GM23248 (cell line): Measurements from ENCODE around the gene XPO1. TPM values are rescaled to one million over a fixed set of nuclear protein-coding genes. Genes with fewer than 3 reads are reported as not detected.
A peak's percentile ranks its signal among the peaks of the same experiment; 100 is the strongest.
"Not testable (repeated sequence)": the region's sequence is repeated elsewhere in the genome, so short reads cannot be mapped to it uniquely, and the experiment has no call there.

ENCODE experiments used
- DNase-seq: peaks from one replicate; pipeline ENCODE4 v3.0.0-alpha.2; 2015
- H2AFZ ChIP-seq: fragments of 200-600 bp; sonication (generic); 2 replicates; pipeline ENCODE4 v1.6.1; 2016; ENCODE audit warnings: antibody characterized with exemption
- H3F3A ChIP-seq: fragments of 200-600 bp; sonication (generic); 2 replicates; pipeline ENCODE4 v1.6.1; 2016; ENCODE audit warnings: mild to moderate bottlenecking, antibody characterized with exemption, mixed run types; ENCODE audit not compliant: insufficient read depth
- H3K27ac ChIP-seq: fragments of 200-600 bp; sonication (generic); 2 replicates; pipeline ENCODE4 v1.5.1; 2016; ENCODE audit warnings: mild to moderate bottlenecking
- H3K27me3 ChIP-seq: fragments of 200-600 bp; sonication (generic); replicated peaks from 2 replicates; pipeline ENCODE4 v1.6.1; 2016; ENCODE audit warnings: mild to moderate bottlenecking; ENCODE audit not compliant: insufficient read depth
- H3K36me3 ChIP-seq: fragments of 200-600 bp; sonication (generic); 2 replicates; pipeline ENCODE4 v1.6.1; 2016; ENCODE audit warnings: low read depth, mild to moderate bottlenecking
- H3K4me1 ChIP-seq: fragments of 200-600 bp; sonication (generic); 2 replicates; pipeline ENCODE4 v1.6.1; 2016; ENCODE audit warnings: mild to moderate bottlenecking; ENCODE audit not compliant: insufficient read depth
- H3K4me2 ChIP-seq: fragments of 200-600 bp; sonication (generic); one replicate; pipeline ENCODE4 v1.6.1; 2016; ENCODE audit warnings: mild to moderate bottlenecking; ENCODE audit not compliant: unreplicated experiment
- H3K4me3 ChIP-seq: fragments of 200-600 bp; sonication (generic); 2 replicates; pipeline ENCODE4 v1.5.1; 2016; ENCODE audit warnings: mild to moderate bottlenecking
- H3K79me2 ChIP-seq: fragments of 200-600 bp; sonication (generic); 2 replicates; pipeline ENCODE4 v1.6.1; 2016; ENCODE audit warnings: mild to moderate bottlenecking; ENCODE audit not compliant: insufficient read depth
- H3K9ac ChIP-seq: fragments of 200-600 bp; sonication (generic); 2 replicates; pipeline ENCODE4 v1.6.1; 2016; ENCODE audit warnings: mild to moderate bottlenecking
- H3K9me2 ChIP-seq: fragments of 200-600 bp; sonication (generic); 2 replicates; pipeline ENCODE4 v1.6.1; 2016; ENCODE audit warnings: mixed run types, mild to moderate bottlenecking, moderate library complexity; ENCODE audit not compliant: insufficient read depth
- H3K9me3 ChIP-seq: fragments of 200-600 bp; sonication (generic); one replicate; pipeline ENCODE4 v1.6.1; 2017; ENCODE audit warnings: low read depth
- H4K20me1 ChIP-seq: fragments of 200-600 bp; sonication (generic); 2 replicates; pipeline ENCODE4 v1.6.0; 2016; ENCODE audit not compliant: insufficient read depth
- EZH2 ChIP-seq: fragments of 200-600 bp; sonication (generic); IDR thresholded peaks from 2 replicates; pipeline ENCODE4 v1.6.1; 2018; ENCODE audit warnings: antibody characterized with exemption, mild to moderate bottlenecking; ENCODE audit not compliant: insufficient read depth, poor library complexity, severe bottlenecking
- EZH2phosphoT487 ChIP-seq: fragments of 200-600 bp; sonication (generic); IDR thresholded peaks from 2 replicates; pipeline ENCODE4 v1.6.1; 2018; ENCODE audit warnings: antibody characterized with exemption, moderate library complexity, mild to moderate bottlenecking, low read depth; ENCODE audit not compliant: insufficient read depth
- WGBS, 2 experiments: methylation state at CpG; one replicate each; pipeline ENCODE4 v1.1.6; 2015 to 2017; ENCODE audit warnings: low lambda C conversion rate in 2 of 2, low coverage in 1 of 2; ENCODE audit errors: missing lambda C conversion rate in 2 of 2; 5-methylcytosine and 5-hydroxymethylcytosine counted together
- in situ Hi-C: fragments of 300-500 bp; cut with MboI; formaldehyde crosslinking; loops from 2 replicates; pipeline ENCODE4 v1.15.0; 2020
- polyA plus RNA-seq: library from polyadenylated mRNA; unstranded; fragments of >200 nt; fragmentation: Nextera tagmentation; extraction: Ambion mirVana; gene quantifications from 2 replicates; pipeline ENCODE4 v1.2.1, GENCODE V29; 2016
- total RNA-seq: library from RNA; depleted of rRNA; stranded (reverse); fragments of >200 nt; shearing (Covaris generic); gene quantifications from 2 replicates; pipeline ENCODE4 v1.2.3, GENCODE V29; 2014; rRNA removed

Gene XPO1, protein sequence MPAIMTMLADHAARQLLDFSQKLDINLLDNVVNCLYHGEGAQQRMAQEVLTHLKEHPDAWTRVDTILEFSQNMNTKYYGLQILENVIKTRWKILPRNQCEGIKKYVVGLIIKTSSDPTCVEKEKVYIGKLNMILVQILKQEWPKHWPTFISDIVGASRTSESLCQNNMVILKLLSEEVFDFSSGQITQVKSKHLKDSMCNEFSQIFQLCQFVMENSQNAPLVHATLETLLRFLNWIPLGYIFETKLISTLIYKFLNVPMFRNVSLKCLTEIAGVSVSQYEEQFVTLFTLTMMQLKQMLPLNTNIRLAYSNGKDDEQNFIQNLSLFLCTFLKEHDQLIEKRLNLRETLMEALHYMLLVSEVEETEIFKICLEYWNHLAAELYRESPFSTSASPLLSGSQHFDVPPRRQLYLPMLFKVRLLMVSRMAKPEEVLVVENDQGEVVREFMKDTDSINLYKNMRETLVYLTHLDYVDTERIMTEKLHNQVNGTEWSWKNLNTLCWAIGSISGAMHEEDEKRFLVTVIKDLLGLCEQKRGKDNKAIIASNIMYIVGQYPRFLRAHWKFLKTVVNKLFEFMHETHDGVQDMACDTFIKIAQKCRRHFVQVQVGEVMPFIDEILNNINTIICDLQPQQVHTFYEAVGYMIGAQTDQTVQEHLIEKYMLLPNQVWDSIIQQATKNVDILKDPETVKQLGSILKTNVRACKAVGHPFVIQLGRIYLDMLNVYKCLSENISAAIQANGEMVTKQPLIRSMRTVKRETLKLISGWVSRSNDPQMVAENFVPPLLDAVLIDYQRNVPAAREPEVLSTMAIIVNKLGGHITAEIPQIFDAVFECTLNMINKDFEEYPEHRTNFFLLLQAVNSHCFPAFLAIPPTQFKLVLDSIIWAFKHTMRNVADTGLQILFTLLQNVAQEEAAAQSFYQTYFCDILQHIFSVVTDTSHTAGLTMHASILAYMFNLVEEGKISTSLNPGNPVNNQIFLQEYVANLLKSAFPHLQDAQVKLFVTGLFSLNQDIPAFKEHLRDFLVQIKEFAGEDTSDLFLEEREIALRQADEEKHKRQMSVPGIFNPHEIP (N-terminal part only)
- total RNA-seq, result 104 and 129 TPM in 2 replicates
- 48.4 and 52.3 TPM in 2 replicates for polyA plus RNA-seq

DNA sequence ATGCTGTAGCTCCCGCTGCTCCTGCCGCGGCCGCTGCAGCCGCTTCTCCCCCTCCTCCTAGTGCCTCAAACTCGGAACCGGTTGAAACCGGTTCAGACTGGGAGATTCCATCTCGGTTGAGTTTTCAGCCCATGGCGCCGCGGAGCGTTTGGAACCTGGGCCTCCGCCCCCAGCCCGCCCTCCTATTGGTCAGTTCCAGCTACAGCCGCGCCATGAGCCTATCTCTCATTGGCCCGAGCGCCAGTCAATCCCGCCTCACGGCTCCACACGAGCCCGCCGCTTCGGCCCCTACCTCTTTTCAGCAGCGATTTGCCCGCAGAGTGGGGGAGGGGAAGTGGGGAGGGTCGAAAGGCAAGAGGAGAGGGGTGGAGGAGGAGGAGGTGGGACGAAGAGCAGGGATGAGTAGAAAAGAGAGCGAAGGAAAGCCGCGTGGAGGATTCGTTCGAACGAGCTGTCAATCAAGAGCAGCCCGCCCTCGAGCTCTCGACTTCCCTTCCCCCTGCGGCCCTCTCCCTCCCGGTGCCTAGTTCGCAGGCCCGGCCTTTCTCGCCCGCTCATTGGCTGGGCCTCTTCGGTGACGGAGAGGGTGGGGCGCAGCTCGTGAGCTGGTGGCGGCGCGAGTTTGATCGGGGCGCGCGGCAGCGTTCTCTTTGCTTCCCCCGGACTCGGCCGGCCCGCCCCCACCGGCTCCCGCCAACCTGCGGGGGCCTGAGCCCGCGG is at the start of gene XPO1:
Gene XPO1 (minus strand): TSS at position 157 of the 720 bp plus-strand sequence. CDS start 4,459 bp downstream, outside the sequence.
- Histone ChIP-seq H2AFZ (peak within 1 kb of the TSS; percentile 79), H3K4me1 (peaks cover 25% of the 10 kb centered on the region), H3K27me3 (no peaks in the 10 kb centered on the region), H3K9ac (peak within 1 kb of the TSS; percentile 93), H4K20me1 (peaks cover 19% of the 10 kb centered on the region), H3F3A (peaks cover 31% of the 10 kb centered on the region), H3K36me3 (no peaks in the 10 kb centered on the region), H3K9me3 (no peaks in the 10 kb centered on the region), H3K4me2 (peak within 1 kb of the TSS; percentile 99), H3K79me2 (peaks cover 45% of the 10 kb centered on the region), H3K27ac (peak within 1 kb of the TSS; percentile 94), H3K9me2 (no peaks in the 10 kb centered on the region), H3K4me3 (peak within 1 kb of the TSS; percentile 82)
- peak; percentile 100 for DNase-seq
- in situ Hi-C loops, result no loop called here
- WGBS, 2 experiments, result 1% methylated on average over 42 to 59 of the region's 65 CpGs
- TF ChIP-seq EZH2, result no peak
- no peak for TF ChIP-seq EZH2phosphoT487

DNA sequence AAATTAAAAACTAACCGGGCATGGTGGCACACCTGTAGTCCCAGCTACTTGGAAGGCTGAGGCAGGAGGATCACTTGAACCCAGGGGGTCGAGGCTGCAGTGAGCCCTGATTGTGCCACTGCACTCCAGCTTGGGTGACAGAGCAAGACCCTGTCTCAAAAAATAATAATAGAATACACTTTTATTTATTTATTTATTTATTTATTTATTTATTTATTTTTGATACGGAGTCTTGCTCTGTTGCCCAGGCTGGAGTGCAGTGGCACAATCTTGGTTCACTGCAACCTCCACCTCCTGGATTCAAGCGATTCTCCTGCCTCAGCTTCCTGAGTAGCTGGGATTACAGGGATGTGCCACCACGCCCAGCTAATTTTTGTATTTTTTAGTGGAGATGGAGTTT is 48.8 kb upstream of the XPO1 start:
- H3K79me2 ChIP-seq, H3K36me3 ChIP-seq, H3K27ac ChIP-seq, H4K20me1 ChIP-seq, H3K4me1 ChIP-seq, H3K9me2 ChIP-seq, H3K4me3 ChIP-seq, H3K27me3 ChIP-seq, in situ Hi-C loops, DNase-seq, H3F3A ChIP-seq, H3K4me2 ChIP-seq, H2AFZ ChIP-seq, H3K9me3 ChIP-seq, H3K9ac ChIP-seq: not testable (repeated sequence)
- 59 to 62% methylated on average over 5 of the region's 5 CpGs for WGBS, 2 experiments

DNA sequence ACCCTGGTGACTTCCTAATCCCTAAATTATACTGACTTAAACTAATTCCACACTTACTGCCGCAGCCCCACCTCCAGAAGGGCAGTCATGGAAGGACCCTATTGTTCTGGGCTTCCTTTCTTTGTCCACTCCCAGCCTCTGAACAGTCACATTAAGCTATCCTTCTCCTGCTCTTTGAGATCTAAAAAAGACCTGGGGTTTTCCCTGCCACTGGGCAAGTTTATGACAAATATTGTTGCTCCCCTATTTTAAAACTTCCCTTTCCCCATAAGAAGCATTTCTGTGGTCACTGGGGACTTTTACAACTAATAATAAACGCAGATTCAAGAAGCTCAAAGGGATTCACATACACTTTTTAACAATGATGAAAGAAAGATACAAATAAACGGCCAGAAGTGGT is 47.2 kb upstream of the XPO1 start:
- WGBS, 2 experiments, result 45 to 51% methylated on average over 3 of the region's 3 CpGs
- H3K4me1 ChIP-seq, result no peaks in the 10 kb centered on the region
- no peaks in the 10 kb centered on the region for H3F3A ChIP-seq
- H3K4me3 ChIP-seq, result no peak overlapping the region
- no peak overlapping the region for H3K4me2 ChIP-seq
- H3K27me3 ChIP-seq, result no peaks in the 10 kb centered on the region
- DNase-seq, result no peak
- no peak overlapping the region for H2AFZ ChIP-seq
- no peaks in the 10 kb centered on the region for H3K9me2 ChIP-seq
- no peaks in the 10 kb centered on the region for H3K79me2 ChIP-seq
- no peak overlapping the region for H3K27ac ChIP-seq
- H4K20me1 ChIP-seq, result no peaks in the 10 kb centered on the region
- no peak for TF ChIP-seq EZH2phosphoT487
- TF ChIP-seq EZH2, result no peak
- H3K9me3 ChIP-seq, result no peaks in the 10 kb centered on the region
- no peaks in the 10 kb centered on the region for H3K36me3 ChIP-seq
- no peak overlapping the region for H3K9ac ChIP-seq
- in situ Hi-C loops, result no loop called here

DNA sequence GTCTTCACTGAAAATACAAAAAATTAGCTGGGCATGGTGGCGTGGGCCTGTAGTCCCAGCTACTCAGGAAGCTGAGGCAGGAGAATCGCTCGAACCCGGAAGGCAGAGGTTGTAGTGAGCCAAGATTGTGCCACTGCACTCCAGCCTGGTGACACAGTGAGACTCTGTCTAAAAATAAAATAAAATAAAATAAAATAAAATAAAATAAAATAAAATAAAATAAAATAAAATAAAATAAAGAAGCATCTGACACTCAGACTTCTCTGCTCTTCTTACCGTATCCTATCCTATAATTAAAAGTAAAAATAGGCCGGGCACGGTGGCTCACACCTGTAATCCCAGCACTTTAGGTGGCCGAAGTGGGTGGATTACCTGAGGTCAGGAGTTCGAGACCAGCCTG is 46.2 kb upstream of the XPO1 start:
- H3K9me2 ChIP-seq, H3K4me3 ChIP-seq, H3K27ac ChIP-seq, H3K9me3 ChIP-seq, H3K79me2 ChIP-seq, H3F3A ChIP-seq, H2AFZ ChIP-seq, H3K36me3 ChIP-seq, H3K27me3 ChIP-seq, DNase-seq, in situ Hi-C loops, H3K4me1 ChIP-seq, H3K4me2 ChIP-seq, H3K9ac ChIP-seq, H4K20me1 ChIP-seq: not testable (repeated sequence)
- WGBS, 2 experiments, result 73 to 75% methylated on average over 9 of the region's 9 CpGs
